ENCODE results near the gene PAX8. TPM values are rescaled to one million over a fixed set of nuclear protein-coding genes. Genes with fewer than 3 reads are reported as not detected.

Gene PAX8
- total and polyA plus RNA-seq, 2 of the 13 experiments (the other 11 are each of a cell fraction or from before 2014, with no cell fraction given) = 1.5 to 8.8 TPM

DNA sequence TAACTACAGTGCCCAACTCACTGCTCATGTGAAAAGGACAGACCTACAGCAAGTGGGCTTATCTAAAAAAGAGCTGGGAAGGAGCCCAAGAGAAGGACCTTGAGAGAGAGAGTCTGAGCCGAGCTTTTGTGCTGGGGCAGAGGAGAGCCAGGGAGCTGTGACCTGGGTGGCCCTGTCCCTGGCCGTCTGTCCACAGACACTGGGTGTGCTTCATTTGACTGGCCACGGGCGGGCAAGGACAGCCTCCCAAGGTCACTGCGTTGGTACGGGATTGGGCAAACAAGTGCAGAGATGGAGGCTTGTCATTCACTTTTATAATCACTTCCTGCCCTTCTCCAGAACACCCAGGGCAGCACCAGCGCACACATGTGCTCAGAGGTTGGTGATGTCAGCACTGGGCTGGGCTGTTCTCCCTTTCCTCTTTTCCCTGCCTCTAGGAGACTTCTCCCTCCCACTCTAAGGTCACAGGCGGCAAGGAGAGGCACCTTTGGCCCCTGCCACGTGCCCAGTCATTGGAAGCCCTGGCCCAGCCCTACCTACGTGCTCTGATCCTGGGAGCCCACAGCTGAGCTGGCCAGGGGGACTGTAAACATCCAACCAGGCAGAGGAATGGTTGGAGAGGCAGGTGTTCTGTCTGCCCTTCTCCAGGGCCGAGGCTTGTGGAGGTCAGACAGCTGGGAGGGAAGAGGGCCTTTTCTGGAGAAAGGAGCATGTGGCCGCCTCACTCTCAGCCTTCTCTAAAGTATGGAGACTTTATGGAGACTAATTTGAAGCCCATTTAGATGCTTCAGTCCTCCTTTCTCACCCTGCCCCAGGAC, 111.4 kb downstream of the PAX8 start (continued):
- TF ChIP-seq, protein P1, sequence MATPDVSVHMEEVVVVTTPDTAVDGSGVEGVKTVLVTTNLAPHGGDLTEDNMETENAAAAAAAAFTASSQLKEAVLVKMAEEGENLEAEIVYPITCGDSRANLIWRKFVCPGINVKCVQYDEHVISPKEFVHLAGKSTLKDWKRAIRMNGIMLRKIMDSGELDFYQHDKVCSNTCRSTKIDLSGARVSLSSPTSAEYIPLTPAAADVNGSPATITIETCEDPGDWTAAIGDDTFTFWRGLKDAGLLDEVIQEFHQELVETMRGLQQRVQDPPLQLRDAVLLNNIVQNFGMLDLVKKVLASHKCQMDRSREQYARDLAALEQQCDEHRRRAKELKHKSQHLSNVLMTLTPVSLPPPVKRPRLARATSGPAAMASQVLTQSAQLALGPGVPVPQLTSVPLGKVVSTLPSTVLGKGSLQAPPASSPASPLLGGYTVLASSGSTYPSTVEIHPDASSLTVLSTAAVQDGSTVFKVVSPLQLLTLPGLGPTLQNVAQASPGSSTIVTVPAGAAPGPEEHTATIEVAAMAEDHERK (CRISPR knock-in tag; IDR thresholded peaks at IDR 0.05; ENCODE audit: low read depth) = no peak
- TF ChIP-seq HMG20B (CRISPR knock-in tag; conservative IDR thresholded peaks at IDR 0.05) (peak; percentile 52), SKI (IDR thresholded peaks at IDR 0.05; ENCODE audit: partially characterized antibody) (peak; percentile 92), ZNF20 (CRISPR knock-in tag; IDR thresholded peaks at IDR 0.05) (no peak), ZNF317 (CRISPR knock-in tag; IDR thresholded peaks at IDR 0.05) (peak; percentile 90), SRF (IDR thresholded peaks at IDR 0.05; ENCODE audit: low read depth, low read length) (0 out of 2 replicates have a peak, but pooled peaks have one; percentile 12), JUN (CRISPR knock-in tag; IDR thresholded peaks at IDR 0.05) (peak; percentile 80; the same call in 1 of the 2 replicates), HNF4A (CRISPR knock-in tag; IDR thresholded peaks at IDR 0.05) (peak; percentile 90), ATRX (CRISPR knock-in tag; IDR thresholded peaks at IDR 0.05; ENCODE audit: borderline replicate concordance) (no peak), HDAC6 (IDR thresholded peaks at IDR 0.05; ENCODE audit: low read depth, low read length) (no peak), FOXO1 (CRISPR knock-in tag; IDR thresholded peaks at IDR 0.05) (peak; percentile 98), SMYD3 (CRISPR knock-in tag; IDR thresholded peaks at IDR 0.05) (peak; percentile 96; the same call in 1 of the 2 replicates), DPF2 (CRISPR knock-in tag; IDR thresholded peaks at IDR 0.05; ENCODE audit: borderline replicate concordance, low read depth) (peak; percentile 93), ATF4 (CRISPR knock-in tag; IDR thresholded peaks at IDR 0.05) (peak in 1 of 2 experiments; percentile 81; a peak in 2 of 4 replicates), ZNF772 (CRISPR knock-in tag; IDR thresholded peaks at IDR 0.05) (peak; percentile 99)
- TF ChIP-seq, protein P2, sequence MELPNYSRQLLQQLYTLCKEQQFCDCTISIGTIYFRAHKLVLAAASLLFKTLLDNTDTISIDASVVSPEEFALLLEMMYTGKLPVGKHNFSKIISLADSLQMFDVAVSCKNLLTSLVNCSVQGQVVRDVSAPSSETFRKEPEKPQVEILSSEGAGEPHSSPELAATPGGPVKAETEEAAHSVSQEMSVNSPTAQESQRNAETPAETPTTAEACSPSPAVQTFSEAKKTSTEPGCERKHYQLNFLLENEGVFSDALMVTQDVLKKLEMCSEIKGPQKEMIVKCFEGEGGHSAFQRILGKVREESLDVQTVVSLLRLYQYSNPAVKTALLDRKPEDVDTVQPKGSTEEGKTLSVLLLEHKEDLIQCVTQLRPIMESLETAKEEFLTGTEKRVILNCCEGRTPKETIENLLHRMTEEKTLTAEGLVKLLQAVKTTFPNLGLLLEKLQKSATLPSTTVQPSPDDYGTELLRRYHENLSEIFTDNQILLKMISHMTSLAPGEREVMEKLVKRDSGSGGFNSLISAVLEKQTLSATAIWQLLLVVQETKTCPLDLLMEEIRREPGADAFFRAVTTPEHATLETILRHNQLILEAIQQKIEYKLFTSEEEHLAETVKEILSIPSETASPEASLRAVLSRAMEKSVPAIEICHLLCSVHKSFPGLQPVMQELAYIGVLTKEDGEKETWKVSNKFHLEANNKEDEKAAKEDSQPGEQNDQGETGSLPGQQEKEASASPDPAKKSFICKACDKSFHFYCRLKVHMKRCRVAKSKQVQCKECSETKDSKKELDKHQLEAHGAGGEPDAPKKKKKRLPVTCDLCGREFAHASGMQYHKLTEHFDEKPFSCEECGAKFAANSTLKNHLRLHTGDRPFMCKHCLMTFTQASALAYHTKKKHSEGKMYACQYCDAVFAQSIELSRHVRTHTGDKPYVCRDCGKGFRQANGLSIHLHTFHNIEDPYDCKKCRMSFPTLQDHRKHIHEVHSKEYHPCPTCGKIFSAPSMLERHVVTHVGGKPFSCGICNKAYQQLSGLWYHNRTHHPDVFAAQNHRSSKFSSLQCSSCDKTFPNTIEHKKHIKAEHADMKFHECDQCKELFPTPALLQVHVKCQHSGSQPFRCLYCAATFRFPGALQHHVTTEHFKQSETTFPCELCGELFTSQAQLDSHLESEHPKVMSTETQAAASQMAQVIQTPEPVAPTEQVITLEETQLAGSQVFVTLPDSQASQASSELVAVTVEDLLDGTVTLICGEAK (IDR thresholded peaks at IDR 0.05) = no peak
- TF ChIP-seq, protein P2 (CRISPR knock-in tag; IDR thresholded peaks at IDR 0.05) = peak; percentile 95
- TF ChIP-seq, protein P3, sequence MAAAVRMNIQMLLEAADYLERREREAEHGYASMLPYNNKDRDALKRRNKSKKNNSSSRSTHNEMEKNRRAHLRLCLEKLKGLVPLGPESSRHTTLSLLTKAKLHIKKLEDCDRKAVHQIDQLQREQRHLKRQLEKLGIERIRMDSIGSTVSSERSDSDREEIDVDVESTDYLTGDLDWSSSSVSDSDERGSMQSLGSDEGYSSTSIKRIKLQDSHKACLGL (CRISPR knock-in tag; IDR thresholded peaks at IDR 0.05) = peak; percentile 78; the same call in 1 of the 2 replicates
